M059J (cell line): Measurements from ENCODE around the gene CRYBB2. TPM values are rescaled to one million over a fixed set of nuclear protein-coding genes. Genes with fewer than 3 reads are reported as not detected.
"Not testable (repeated sequence)": the region's sequence is repeated elsewhere in the genome, so short reads cannot be mapped to it uniquely, and the experiment has no call there.

Experiments used
- DNase-seq: peaks from one replicate; pipeline ENCODE4 v3.0.0-alpha.2; 2012; ENCODE audit warnings: low read depth
- total RNA-seq: library from RNA; depleted of rRNA; stranded (reverse); fragments of >200 nt; shearing (Covaris generic); gene quantifications from 2 replicates; pipeline ENCODE4 v1.2.3, GENCODE V29; 2014

The CRYBB2 gene
- total RNA-seq, 1 experiment from 2014 or later = 0.30 TPM

GRCh38 chr22:25199731-25200520, 19.5 kb upstream of the CRYBB2 start, which contains the start of gene CRYBB3:
Gene CRYBB3 (plus strand): TSS chr22:25199858. CDS start chr22:25201397, 1,539 bp downstream.
- DNase-seq = no peak

GRCh38 chr22:25200967-25201366, 18.5 kb upstream of the CRYBB2 start:
- no peak for DNase-seq

- DNase-seq = no peak
Observed at GRCh38 chr22:25201557-25202273, 17.7 kb upstream of the CRYBB2 start.

GRCh38 chr22:25202290-25202921, 17.0 kb upstream of the CRYBB2 start:
- DNase-seq = peak; percentile 53

GRCh38 chr22:25203082-25203481, 16.4 kb upstream of the CRYBB2 start:
- no peak for DNase-seq

- not testable (repeated sequence) for DNase-seq
Observed at GRCh38 chr22:25204547-25204946, 14.9 kb upstream of the CRYBB2 start.

- DNase-seq = no peak
Observed at GRCh38 chr22:25205847-25206246, 13.6 kb upstream of the CRYBB2 start.

GRCh38 chr22:25206998-25207397, 12.4 kb upstream of the CRYBB2 start:
- DNase-seq = no peak

- DNase-seq = no peak
Observed at GRCh38 chr22:25207553-25208157, 11.8 kb upstream of the CRYBB2 start.

GRCh38 chr22:25208328-25208727, 11.1 kb upstream of the CRYBB2 start:
- no peak for DNase-seq

GRCh38 chr22:25208743-25209505, 10.5 kb upstream of the CRYBB2 start:
- no peak for DNase-seq

GRCh38 chr22:25210793-25211192, 8.6 kb upstream of the CRYBB2 start:
- peak; percentile 20 for DNase-seq

- no peak for DNase-seq
Observed at GRCh38 chr22:25212337-25212736, 7.1 kb upstream of the CRYBB2 start.

GRCh38 chr22:25213221-25213620, 6.2 kb upstream of the CRYBB2 start:
- DNase-seq = no peak

GRCh38 chr22:25216230-25216629, 3.2 kb upstream of the CRYBB2 start:
- no peak for DNase-seq

GRCh38 chr22:25219948-25220442, 556 bp downstream of the CRYBB2 start:
- DNase-seq = no peak

- no peak for DNase-seq
Observed at GRCh38 chr22:25221790-25222189, 2.4 kb downstream of the CRYBB2 start.

GRCh38 chr22:25223269-25223850, 3.9 kb downstream of the CRYBB2 start:
- DNase-seq = no peak

- DNase-seq = no peak
Observed at GRCh38 chr22:25228822-25229221, 9.4 kb downstream of the CRYBB2 start.

GRCh38 chr22:25230760-25231159, 11.3 kb downstream of the CRYBB2 start:
- DNase-seq = not testable (repeated sequence)

- DNase-seq = peak; percentile 3
Observed at GRCh38 chr22:25232301-25232700, 12.9 kb downstream of the CRYBB2 start.
